HFFc6 (cell line): ENCODE measurements around the gene SLCO2A1. TPM values are rescaled to one million over a fixed set of nuclear protein-coding genes. Genes with fewer than 3 reads are reported as not detected.

Experiments used
- DNase-seq: peaks from one replicate; pipeline ENCODE4 v3.0.0-alpha.2; 2018
- H3K27ac Mint-ChIP-seq: 2 replicates; pipeline ENCODE4 v1.8.0; 2020; ENCODE audit warnings: mild to moderate bottlenecking, mixed read lengths
- H3K27me3 Mint-ChIP-seq: 2 replicates; pipeline ENCODE4 v1.8.0; 2021; ENCODE audit warnings: mild to moderate bottlenecking, moderate library complexity, mixed read lengths; ENCODE audit not compliant: insufficient read depth
- H3K36me3 Mint-ChIP-seq: 2 replicates; pipeline ENCODE4 v1.8.0; 2021; ENCODE audit warnings: low read depth, mixed read lengths
- H3K4me1 Mint-ChIP-seq: 2 replicates; pipeline ENCODE4 v1.8.0; 2020; ENCODE audit warnings: low read depth, mixed read lengths
- H3K4me3 Mint-ChIP-seq: 2 replicates; pipeline ENCODE4 v1.8.0; 2020; ENCODE audit warnings: mild to moderate bottlenecking, moderate library complexity, mixed read lengths
- H3K9me3 Mint-ChIP-seq: 2 replicates; pipeline ENCODE4 v1.8.0; 2020; ENCODE audit warnings: mild to moderate bottlenecking, mixed read lengths
- total RNA-seq, 6 experiments: library from RNA; stranded (reverse); fragmentation: NEBNext Ultra II Directional; extraction: Animal tissue kit (Norgen Biotek cat#: 25700); gene quantifications; 2 replicates in 1 of 6; 3 replicates in 5 of 6; pipeline ENCODE4 v1.2.3, GENCODE V29; 2021
- TF ChIP-seq, protein P1 (sequence below): fragments of 200-600 bp; sonication (generic); IDR thresholded peaks from 2 replicates; pipeline ENCODE4 v1.5.0; 2021; ENCODE audit warnings: antibody characterized with exemption, mild to moderate bottlenecking

Gene SLCO2A1
- total RNA-seq, 6 experiments from 2014 or later = 0.13 to 0.17 TPM; not detected in 4

- Mint-ChIP-seq H3K27me3 (peaks cover 7% of the 10 kb centered on the region), H3K4me1 (peaks cover 27% of the 10 kb centered on the region; the same call in 1 of the 2 replicates), H3K4me3 (no peak overlapping the region), H3K36me3 (no peaks in the 10 kb centered on the region; the same call in 1 of the 2 replicates), H3K27ac (no peak overlapping the region), H3K9me3 (peaks cover 6% of the 10 kb centered on the region; the same call in 1 of the 2 replicates)
- TF ChIP-seq, protein P1, sequence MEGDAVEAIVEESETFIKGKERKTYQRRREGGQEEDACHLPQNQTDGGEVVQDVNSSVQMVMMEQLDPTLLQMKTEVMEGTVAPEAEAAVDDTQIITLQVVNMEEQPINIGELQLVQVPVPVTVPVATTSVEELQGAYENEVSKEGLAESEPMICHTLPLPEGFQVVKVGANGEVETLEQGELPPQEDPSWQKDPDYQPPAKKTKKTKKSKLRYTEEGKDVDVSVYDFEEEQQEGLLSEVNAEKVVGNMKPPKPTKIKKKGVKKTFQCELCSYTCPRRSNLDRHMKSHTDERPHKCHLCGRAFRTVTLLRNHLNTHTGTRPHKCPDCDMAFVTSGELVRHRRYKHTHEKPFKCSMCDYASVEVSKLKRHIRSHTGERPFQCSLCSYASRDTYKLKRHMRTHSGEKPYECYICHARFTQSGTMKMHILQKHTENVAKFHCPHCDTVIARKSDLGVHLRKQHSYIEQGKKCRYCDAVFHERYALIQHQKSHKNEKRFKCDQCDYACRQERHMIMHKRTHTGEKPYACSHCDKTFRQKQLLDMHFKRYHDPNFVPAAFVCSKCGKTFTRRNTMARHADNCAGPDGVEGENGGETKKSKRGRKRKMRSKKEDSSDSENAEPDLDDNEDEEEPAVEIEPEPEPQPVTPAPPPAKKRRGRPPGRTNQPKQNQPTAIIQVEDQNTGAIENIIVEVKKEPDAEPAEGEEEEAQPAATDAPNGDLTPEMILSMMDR = no peak
- DNase-seq = no peak
These were observed 46.1 kb upstream of the SLCO2A1 start for GRCh38 chr3:134075846-134076245.

GRCh38 chr3:134075568-134075825 is 45.8 kb upstream of the SLCO2A1 start:
- H3K9me3 Mint-ChIP-seq = peaks cover 4% of the 10 kb centered on the region; the same call in 1 of the 2 replicates
- peaks cover 27% of the 10 kb centered on the region; the same call in 1 of the 2 replicates for H3K4me1 Mint-ChIP-seq
- H3K36me3 Mint-ChIP-seq = no peaks in the 10 kb centered on the region
- peaks cover 7% of the 10 kb centered on the region for H3K27me3 Mint-ChIP-seq
- no peak overlapping the region for H3K27ac Mint-ChIP-seq
- no peak for DNase-seq
- no peak overlapping the region for H3K4me3 Mint-ChIP-seq
- TF ChIP-seq, protein P1 = no peak

DNA sequence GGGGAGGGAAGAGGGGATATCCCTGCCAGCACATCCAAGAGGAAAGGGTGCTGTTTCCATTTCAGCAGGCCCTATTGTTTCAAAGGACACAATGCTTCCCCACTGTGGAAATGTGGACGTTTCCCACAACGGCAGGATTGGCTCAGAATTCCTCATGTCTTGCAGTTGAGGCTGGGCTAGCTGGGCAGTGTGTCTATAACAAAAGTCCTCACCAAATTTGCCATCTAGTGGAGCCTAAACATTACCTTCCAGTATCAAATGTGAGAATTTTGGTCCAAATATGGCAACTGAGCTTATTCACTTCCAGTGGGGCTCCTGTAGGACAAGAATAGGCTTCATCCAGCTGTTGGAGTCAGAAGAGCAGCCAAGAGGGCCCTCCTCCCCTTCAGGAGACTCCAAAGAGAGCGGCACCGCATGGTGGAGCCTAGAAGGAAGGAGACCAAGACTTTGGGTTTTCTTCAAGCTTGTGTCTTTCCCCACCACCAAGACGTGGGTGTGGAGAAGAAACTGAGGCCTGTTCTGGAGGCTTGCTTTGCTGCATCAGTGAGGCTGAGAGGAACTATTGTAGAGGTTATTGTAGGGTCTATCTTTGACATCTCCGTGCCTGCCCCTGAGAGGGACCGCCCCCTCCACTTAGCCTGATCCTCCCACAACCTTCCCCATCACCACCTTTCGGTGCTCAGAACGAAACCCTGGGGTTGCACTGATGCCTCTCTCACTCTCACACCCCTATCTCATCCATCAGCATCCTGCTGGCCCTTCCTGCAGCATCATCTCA is 45.3 kb upstream of the SLCO2A1 start:
- H3K4me3 Mint-ChIP-seq = no peak overlapping the region
- no peak overlapping the region for H3K27ac Mint-ChIP-seq
- H3K4me1 Mint-ChIP-seq = peaks cover 27% of the 10 kb centered on the region; the same call in 1 of the 2 replicates
- DNase-seq = no peak
- no peaks in the 10 kb centered on the region for H3K36me3 Mint-ChIP-seq
- peaks cover 7% of the 10 kb centered on the region for H3K27me3 Mint-ChIP-seq
- TF ChIP-seq, protein P1 = no peak
- peaks cover 3% of the 10 kb centered on the region; the same call in 1 of the 2 replicates for H3K9me3 Mint-ChIP-seq

DNA sequence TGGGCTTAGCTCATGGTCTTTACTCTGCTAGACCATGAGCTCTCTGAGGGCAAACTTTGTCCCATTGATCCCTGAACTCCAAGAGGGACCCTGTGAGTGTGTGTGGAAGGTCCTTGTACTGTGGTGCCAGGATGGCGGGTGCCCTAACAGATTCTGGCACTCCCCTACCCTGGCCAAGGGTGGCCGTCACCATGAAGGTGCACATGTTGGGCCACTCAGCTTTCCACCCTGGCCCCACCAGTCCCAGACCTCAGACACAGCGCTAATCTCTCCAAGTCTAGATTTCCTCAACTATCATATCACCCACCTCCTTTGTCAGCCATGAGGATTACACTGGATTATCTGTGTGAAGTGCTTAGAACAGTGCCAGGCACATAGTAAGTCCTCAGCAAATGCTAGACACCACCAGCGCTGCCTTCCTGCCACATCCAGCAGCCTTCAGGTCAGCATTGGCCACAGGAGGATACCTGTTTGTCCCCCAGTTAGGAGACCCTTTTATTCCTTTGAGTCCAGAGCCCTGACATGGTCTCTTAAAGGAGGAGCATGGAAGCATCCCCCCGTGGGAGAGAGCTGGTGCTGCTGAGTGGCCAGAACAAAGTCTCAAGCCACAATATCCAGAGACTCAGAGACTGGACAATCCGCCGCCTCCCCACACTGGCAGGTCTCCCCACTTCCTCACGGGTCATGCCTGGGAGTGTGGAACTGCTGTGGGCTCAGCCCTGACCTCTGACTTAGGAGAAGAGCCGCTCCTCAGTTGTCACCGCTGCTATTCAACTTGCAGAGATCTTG is 44.5 kb upstream of the SLCO2A1 start:
- TF ChIP-seq, protein P1 = no peak
- H3K27ac Mint-ChIP-seq = no peak overlapping the region
- no peaks in the 10 kb centered on the region for H3K36me3 Mint-ChIP-seq
- DNase-seq = no peak
- H3K27me3 Mint-ChIP-seq = peaks cover 11% of the 10 kb centered on the region
- H3K4me1 Mint-ChIP-seq = peaks cover 24% of the 10 kb centered on the region; the same call in 1 of the 2 replicates
- H3K9me3 Mint-ChIP-seq = no peaks in the 10 kb centered on the region
- no peak overlapping the region for H3K4me3 Mint-ChIP-seq

DNA sequence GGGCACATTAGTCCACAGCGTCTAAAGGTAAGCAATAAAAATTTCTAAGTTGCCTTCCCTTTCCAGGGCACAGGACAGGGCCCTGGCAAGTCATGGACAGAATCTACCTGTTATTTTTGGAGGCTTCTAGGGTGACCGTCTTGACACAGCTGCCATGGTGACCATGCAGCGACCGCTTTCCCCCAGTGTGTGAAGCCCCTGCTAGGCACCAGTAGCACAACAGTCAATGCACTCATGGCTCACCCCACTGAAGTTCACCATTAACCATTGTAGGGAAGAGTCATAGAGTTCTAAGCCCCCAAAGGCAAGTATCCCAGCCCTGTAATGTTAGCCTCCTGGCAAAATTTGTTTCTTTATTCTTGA is 43.8 kb upstream of the SLCO2A1 start:
- H3K27ac Mint-ChIP-seq = no peak overlapping the region
- no peaks in the 10 kb centered on the region for H3K36me3 Mint-ChIP-seq
- TF ChIP-seq, protein P1 = no peak
- H3K4me3 Mint-ChIP-seq = no peak overlapping the region
- no peaks in the 10 kb centered on the region for H3K9me3 Mint-ChIP-seq
- H3K27me3 Mint-ChIP-seq = peaks cover 11% of the 10 kb centered on the region
- peaks cover 17% of the 10 kb centered on the region; the same call in 1 of the 2 replicates for H3K4me1 Mint-ChIP-seq
- no peak for DNase-seq
